Activated naive CD8-positive, alpha-beta T cell treated with anti-CD3 and anti-CD28 coated beads for 36 hours (primary cell): ENCODE measurements around the gene CRELD1. TPM values are rescaled to one million over a fixed set of nuclear protein-coding genes. Genes with fewer than 3 reads are reported as not detected.

ENCODE experiments used
- DNase-seq: peaks from one replicate; pipeline ENCODE4 v3.0.0; 2021
- H3K27ac Mint-ChIP-seq: one replicate; pipeline ENCODE4 v1.8.0; 2022; ENCODE audit warnings: mild to moderate bottlenecking, moderate library complexity, mixed read lengths
- H3K27me3 Mint-ChIP-seq: one replicate; pipeline ENCODE4 v1.8.0; 2022; ENCODE audit warnings: mild to moderate bottlenecking, mixed read lengths
- H3K36me3 Mint-ChIP-seq: one replicate; pipeline ENCODE4 v1.8.0; 2021; ENCODE audit warnings: mild to moderate bottlenecking, mixed read lengths
- H3K4me1 Mint-ChIP-seq: one replicate; pipeline ENCODE4 v1.8.0; 2021; ENCODE audit warnings: mixed read lengths
- H3K4me3 Mint-ChIP-seq: one replicate; pipeline ENCODE4 v1.8.0; 2022; ENCODE audit warnings: mild to moderate bottlenecking, moderate library complexity, mixed read lengths
- H3K9me3 Mint-ChIP-seq: one replicate; pipeline ENCODE4 v1.8.0; 2022; ENCODE audit warnings: mixed read lengths
- total RNA-seq, 2 experiments: library from RNA; stranded (reverse); gene quantifications; one replicate each; pipeline ENCODE4 v1.2.3, GENCODE V29; 2021

CRELD1 gene
- total RNA-seq, 2 experiments from 2014 or later, result 7.9 to 10.0 TPM

- Mint-ChIP-seq H3K36me3 (peaks cover 3% of the 10 kb centered on the region), H3K4me3 (peak within 1 kb of the TSS; percentile 85), H3K27me3 (no peaks in the 10 kb centered on the region), H3K4me1 (peaks cover 13% of the 10 kb centered on the region), H3K27ac (peak within 1 kb of the TSS; percentile 65), H3K9me3 (no peaks in the 10 kb centered on the region)
- peak; percentile 76 for DNase-seq
Measured at GRCh38 chr3:9951962-9952805, 18.6 kb downstream of the CRELD1 start, which contains the start of gene PRRT3. PRRT3 (minus strand) TSS chr3:9952408; CDS start chr3:9950115, 2,293 bp downstream.

GRCh38 chr3:9955067-9955502, 21.5 kb downstream of the CRELD1 start:
- no peak overlapping the region for H3K4me3 Mint-ChIP-seq
- no peak overlapping the region for H3K27ac Mint-ChIP-seq
- H3K4me1 Mint-ChIP-seq, result peaks cover 16% of the 10 kb centered on the region
- no peak for DNase-seq
- H3K27me3 Mint-ChIP-seq, result no peaks in the 10 kb centered on the region
- H3K9me3 Mint-ChIP-seq, result no peaks in the 10 kb centered on the region
- H3K36me3 Mint-ChIP-seq, result peaks cover 3% of the 10 kb centered on the region

- Mint-ChIP-seq H3K36me3 (peaks cover 3% of the 10 kb centered on the region), H3K4me1 (peaks cover 14% of the 10 kb centered on the region), H3K27ac (peak overlapping the region; percentile 7), H3K4me3 (no peak overlapping the region), H3K27me3 (no peaks in the 10 kb centered on the region), H3K9me3 (no peaks in the 10 kb centered on the region)
- no peak for DNase-seq
Measured at GRCh38 chr3:9955611-9956352, 22.1 kb downstream of the CRELD1 start.

GRCh38 chr3:9957214-9957613, 23.6 kb downstream of the CRELD1 start:
- Mint-ChIP-seq H3K4me1 (peaks cover 5% of the 10 kb centered on the region), H3K36me3 (no peaks in the 10 kb centered on the region), H3K27me3 (no peaks in the 10 kb centered on the region), H3K27ac (no peak overlapping the region), H3K9me3 (no peaks in the 10 kb centered on the region), H3K4me3 (no peak overlapping the region)
- DNase-seq, result no peak

- no peak overlapping the region for H3K4me3 Mint-ChIP-seq
- H3K4me1 Mint-ChIP-seq, result no peaks in the 10 kb centered on the region
- H3K27ac Mint-ChIP-seq, result no peak overlapping the region
- no peaks in the 10 kb centered on the region for H3K27me3 Mint-ChIP-seq
- H3K9me3 Mint-ChIP-seq, result no peaks in the 10 kb centered on the region
- DNase-seq, result no peak
- peaks cover 10% of the 10 kb centered on the region for H3K36me3 Mint-ChIP-seq
Measured at GRCh38 chr3:9965200-9965875, 31.7 kb downstream of the CRELD1 start.

GRCh38 chr3:9966841-9967240, 33.2 kb downstream of the CRELD1 start:
- Mint-ChIP-seq H3K4me3 (no peak overlapping the region), H3K9me3 (no peaks in the 10 kb centered on the region), H3K27ac (no peak overlapping the region), H3K36me3 (peaks cover 12% of the 10 kb centered on the region), H3K27me3 (no peaks in the 10 kb centered on the region), H3K4me1 (no peaks in the 10 kb centered on the region)
- DNase-seq, result no peak

- no peak overlapping the region for H3K27ac Mint-ChIP-seq
- H3K36me3 Mint-ChIP-seq, result peaks cover 16% of the 10 kb centered on the region
- H3K27me3 Mint-ChIP-seq, result no peaks in the 10 kb centered on the region
Measured at GRCh38 chr3:9969632-9970019, 36.0 kb downstream of the CRELD1 start.

GRCh38 chr3:9970020-9970652, 36.5 kb downstream of the CRELD1 start:
- H3K4me3 Mint-ChIP-seq, result no peak overlapping the region
- no peak for DNase-seq
- no peaks in the 10 kb centered on the region for H3K9me3 Mint-ChIP-seq
- H3K4me1 Mint-ChIP-seq, result no peaks in the 10 kb centered on the region
- H3K36me3 Mint-ChIP-seq, result peaks cover 16% of the 10 kb centered on the region
- no peaks in the 10 kb centered on the region for H3K27me3 Mint-ChIP-seq
- no peak overlapping the region for H3K27ac Mint-ChIP-seq

More at GRCh38 chr3:9969632-9970019, 36.0 kb downstream of the CRELD1 start:
- DNase-seq, result no peak
- Mint-ChIP-seq H3K4me1 (no peaks in the 10 kb centered on the region), H3K4me3 (no peak overlapping the region), H3K9me3 (no peaks in the 10 kb centered on the region)

- Mint-ChIP-seq H3K4me3 (no peak overlapping the region), H3K9me3 (no peaks in the 10 kb centered on the region), H3K27ac (peak overlapping the region; percentile 54), H3K36me3 (peaks cover 7% of the 10 kb centered on the region), H3K27me3 (no peaks in the 10 kb centered on the region), H3K4me1 (peaks cover 8% of the 10 kb centered on the region)
- DNase-seq, result no peak
Measured at GRCh38 chr3:9976721-9977709, 43.4 kb downstream of the CRELD1 start.

GRCh38 chr3:9978710-9979305, 45.2 kb downstream of the CRELD1 start:
- Mint-ChIP-seq H3K4me1 (peaks cover 19% of the 10 kb centered on the region), H3K36me3 (peaks cover 7% of the 10 kb centered on the region), H3K27ac (no peak overlapping the region), H3K9me3 (no peaks in the 10 kb centered on the region), H3K27me3 (no peaks in the 10 kb centered on the region), H3K4me3 (no peak overlapping the region)
- DNase-seq, result no peak

- Mint-ChIP-seq H3K4me1 (peaks cover 20% of the 10 kb centered on the region), H3K27ac (no peak overlapping the region), H3K4me3 (no peak overlapping the region), H3K36me3 (peaks cover 7% of the 10 kb centered on the region), H3K27me3 (no peaks in the 10 kb centered on the region), H3K9me3 (no peaks in the 10 kb centered on the region)
- no peak for DNase-seq
Measured at GRCh38 chr3:9980251-9980650, 46.6 kb downstream of the CRELD1 start.

- Mint-ChIP-seq H3K27ac (peak overlapping the region; percentile 98), H3K36me3 (peaks cover 24% of the 10 kb centered on the region), H3K9me3 (no peaks in the 10 kb centered on the region), H3K4me1 (peaks cover 24% of the 10 kb centered on the region), H3K4me3 (peak overlapping the region; percentile 96), H3K27me3 (no peaks in the 10 kb centered on the region)
- no peak for DNase-seq
Measured at GRCh38 chr3:9986230-9986725, 52.6 kb downstream of the CRELD1 start.

GRCh38 chr3:9994086-9994844, 60.6 kb downstream of the CRELD1 start:
- no peaks in the 10 kb centered on the region for H3K9me3 Mint-ChIP-seq
- peaks cover 2% of the 10 kb centered on the region for H3K4me1 Mint-ChIP-seq
- H3K36me3 Mint-ChIP-seq, result peaks cover 31% of the 10 kb centered on the region
- H3K27me3 Mint-ChIP-seq, result no peaks in the 10 kb centered on the region
- H3K27ac Mint-ChIP-seq, result no peak overlapping the region
- H3K4me3 Mint-ChIP-seq, result no peak overlapping the region
- no peak for DNase-seq
